IPS-18c (cell line): ENCODE measurements around the gene ABHD2.
"Not testable (repeated sequence)": the region's sequence is repeated elsewhere in the genome, so short reads cannot be mapped to it uniquely, and the experiment has no call there.

ENCODE experiments used
- H3K4me3 ChIP-seq: 2 replicates; pipeline ENCODE4 v1.7.0; 2013; ENCODE audit warnings: low read depth, mild to moderate bottlenecking, low read length, moderate library complexity; ENCODE audit not compliant: insufficient read depth
- H3K9me3 ChIP-seq: one replicate; pipeline ENCODE4 v1.6.1; 2013; ENCODE audit warnings: mild to moderate bottlenecking, low read length, moderate library complexity; ENCODE audit not compliant: control insufficient read depth, insufficient read depth

Gene ABHD2

DNA sequence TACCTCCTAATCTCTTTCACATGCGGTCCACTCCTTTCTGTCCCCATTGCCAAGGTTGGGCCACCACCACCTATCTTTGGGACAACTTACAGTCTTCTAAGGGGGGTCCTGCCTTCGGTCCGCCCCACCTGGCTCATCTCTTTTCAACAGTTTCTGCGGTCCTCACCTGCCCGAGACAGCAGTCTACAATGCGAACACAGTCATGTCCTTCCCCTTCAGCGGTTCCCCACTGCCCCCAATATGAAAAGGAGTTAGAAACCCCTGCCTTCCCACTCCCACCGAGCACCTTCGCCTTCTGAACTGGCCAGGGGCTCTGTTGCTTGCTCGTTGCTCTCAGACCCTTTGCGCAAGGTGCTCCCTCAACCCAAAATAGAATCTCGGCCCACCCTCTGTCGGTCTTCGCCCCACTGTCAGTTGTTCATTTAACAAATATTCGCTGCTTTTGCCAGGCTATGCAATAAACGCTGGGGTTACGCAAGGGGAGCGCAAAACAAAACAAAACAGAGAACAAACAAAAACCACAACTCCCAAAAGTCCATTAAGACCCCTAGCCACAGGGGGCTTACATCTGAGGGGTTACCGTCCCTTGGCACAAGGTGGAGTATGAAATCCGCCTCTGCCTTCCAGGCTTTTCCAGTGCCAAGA lies 154.9 kb downstream of the ABHD2 start:
- H3K4me3 ChIP-seq: peak overlapping the region; percentile 72
- no peaks in the 10 kb centered on the region for H3K9me3 ChIP-seq

DNA sequence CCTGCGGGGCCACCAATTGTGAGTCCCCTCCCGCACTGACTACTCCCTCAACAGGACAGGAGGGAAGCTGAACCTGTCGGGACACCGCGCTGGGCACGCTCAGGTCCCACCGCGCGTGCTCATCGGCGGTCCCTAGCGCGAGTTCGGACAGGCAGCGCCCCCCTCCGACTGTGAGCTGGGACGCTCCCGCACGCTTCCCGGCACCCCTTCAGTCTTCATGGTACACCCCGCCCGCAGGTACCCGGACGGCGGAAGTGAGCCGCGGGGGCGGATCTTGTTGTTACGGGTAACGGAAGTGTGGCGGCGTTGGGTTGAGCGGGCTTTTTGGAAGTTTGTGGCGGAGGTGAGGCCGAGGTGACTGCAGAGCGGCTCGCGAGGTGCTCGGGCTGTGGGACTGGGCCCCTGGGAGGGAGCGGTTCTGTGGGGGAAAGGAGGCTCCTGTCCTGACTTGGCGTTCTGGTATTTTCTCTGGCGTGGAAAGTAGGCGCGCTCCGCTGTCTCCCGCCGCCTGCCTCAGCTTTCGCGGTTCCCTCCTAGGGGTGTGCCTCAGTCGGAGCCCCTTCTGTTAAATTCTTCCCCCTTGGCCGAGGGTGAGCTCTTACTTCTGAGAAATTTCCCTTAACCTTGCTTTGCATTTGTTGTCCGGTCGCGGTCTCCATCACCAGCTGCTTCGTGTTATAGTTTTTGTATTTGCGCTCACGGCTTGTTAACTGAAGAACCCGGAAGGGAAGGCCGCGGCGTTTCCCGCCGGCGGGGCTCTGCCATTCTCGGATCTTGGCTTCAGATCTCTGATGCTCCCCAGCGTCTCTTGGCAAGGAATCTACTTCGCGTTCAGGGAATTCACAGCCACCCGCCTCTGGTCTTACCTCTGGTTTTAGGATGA lies 155.7 kb downstream of the ABHD2 start, which contains the start of gene FANCI:
Gene FANCI (plus strand): TSS at position 289 of the 883 bp plus-strand sequence. CDS start 3,669 bp downstream, outside the sequence.
- peak within 1 kb of the TSS; percentile 72 for H3K4me3 ChIP-seq
- H3K9me3 ChIP-seq: no peaks in the 10 kb centered on the region

DNA sequence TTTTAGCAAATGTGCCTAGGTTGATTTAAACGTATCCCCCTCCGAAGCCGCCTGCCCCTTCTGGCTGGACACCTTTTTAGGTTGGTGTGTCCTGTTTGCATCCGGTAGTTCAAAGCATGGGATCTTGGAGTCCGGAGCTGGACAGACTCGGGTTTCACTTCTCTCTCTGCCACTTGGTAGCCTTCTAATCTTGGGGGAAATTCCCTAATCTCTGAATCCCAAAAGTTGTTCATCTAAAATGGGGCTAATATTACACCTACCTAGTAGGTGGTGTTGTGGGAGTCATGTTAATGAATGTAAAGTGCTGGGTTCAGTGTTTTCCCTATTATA lies 156.3 kb downstream of the ABHD2 start:
- Histone ChIP-seq H3K9me3 (no peaks in the 10 kb centered on the region), H3K4me3 (peak overlapping the region; percentile 72)

GRCh38 chr15:89247446-89247845 lies 159.2 kb downstream of the ABHD2 start:
- Histone ChIP-seq H3K9me3 (no peaks in the 10 kb centered on the region), H3K4me3 (no peak overlapping the region)

GRCh38 chr15:89248584-89248983 lies 160.3 kb downstream of the ABHD2 start:
- H3K9me3 ChIP-seq: no peaks in the 10 kb centered on the region
- no peak overlapping the region for H3K4me3 ChIP-seq

DNA sequence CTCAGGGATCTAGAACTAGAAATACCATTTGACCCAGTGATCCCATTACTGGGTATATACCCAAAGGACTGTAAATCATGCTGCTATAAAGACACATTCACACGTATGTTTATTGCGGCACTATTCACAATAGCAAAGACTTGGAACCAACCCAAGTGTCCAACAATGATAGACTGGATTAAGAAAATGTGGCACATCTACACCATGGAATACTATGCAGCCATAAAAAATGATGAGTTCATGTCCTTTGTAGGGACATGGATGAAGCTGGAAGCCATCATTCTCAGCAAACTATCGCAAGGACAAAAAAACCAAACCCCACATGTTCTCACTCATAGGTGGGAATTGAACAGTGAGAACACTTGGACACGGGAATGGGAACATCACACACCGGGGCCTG lies 161.9 kb downstream of the ABHD2 start:
- H3K4me3 ChIP-seq, H3K9me3 ChIP-seq: not testable (repeated sequence)
